Measurements from ENCODE around the gene PNRC1.
"Not testable (repeated sequence)": the region's sequence is repeated elsewhere in the genome, so short reads cannot be mapped to it uniquely, and the experiment has no call there.

Gene PNRC1

GRCh38 chr6:89122625-89123024 lies 42.1 kb downstream of the PNRC1 start:
- no peak overlapping the region for H3K4me3 ChIP-seq (ENCODE audit: low read length)
- H3K4me2 ChIP-seq (ENCODE audit: low read length) = no peak overlapping the region
- no peaks in the 10 kb centered on the region for H3K4me1 ChIP-seq (ENCODE audit: low read length)

DNA sequence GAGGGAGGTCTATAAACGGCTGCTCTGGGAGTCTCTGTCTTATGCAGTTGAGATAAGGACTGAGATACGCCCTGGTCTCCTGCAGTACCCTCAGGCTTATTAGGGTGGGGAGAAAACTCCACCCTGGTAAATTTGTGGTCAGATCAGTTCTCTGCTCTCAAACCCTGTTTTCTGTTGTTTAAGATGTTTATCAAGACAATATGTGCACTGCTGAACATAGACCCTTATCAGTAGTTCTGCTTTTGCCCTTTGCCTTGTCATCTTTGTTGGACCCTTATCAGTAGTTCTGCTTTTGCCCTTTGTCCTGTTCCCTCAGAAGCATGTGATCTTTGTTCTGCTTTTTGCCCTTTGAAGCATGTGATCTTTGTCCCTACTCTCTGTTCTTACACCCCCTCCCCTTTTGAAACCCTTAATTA lies 47.7 kb downstream of the PNRC1 start:
- not testable (repeated sequence) for H3K79me2 ChIP-seq (ENCODE audit: low read length); H3K9ac ChIP-seq (ENCODE audit: low read length); H3K27me3 ChIP-seq (ENCODE audit: low read depth, low read length); H3K4me3 ChIP-seq (ENCODE audit: low read length); H3K4me1 ChIP-seq (ENCODE audit: low read length); H3K36me3 ChIP-seq (replicated peaks; ENCODE audit: low read depth, low read length); H3K27ac ChIP-seq (ENCODE audit: low read length); H3K4me2 ChIP-seq (ENCODE audit: low read length); H4K20me1 ChIP-seq (ENCODE audit: insufficient read depth, low read length); H3K9me3 ChIP-seq (ENCODE audit: insufficient read depth, low read length); H2AFZ ChIP-seq (ENCODE audit: low read depth, low read length)

More at GRCh38 chr6:89122625-89123024, 42.1 kb downstream of the PNRC1 start:
- no peaks in the 10 kb centered on the region for H3K36me3 ChIP-seq (replicated peaks; ENCODE audit: low read depth, low read length)
- H3K79me2 ChIP-seq (ENCODE audit: low read length) = no peaks in the 10 kb centered on the region
- no peaks in the 10 kb centered on the region for H3K9me3 ChIP-seq (ENCODE audit: insufficient read depth, low read length)
- no peak overlapping the region for H3K9ac ChIP-seq (ENCODE audit: low read length)
- no peaks in the 10 kb centered on the region for H4K20me1 ChIP-seq (ENCODE audit: insufficient read depth, low read length)
- no peaks in the 10 kb centered on the region for H3K27me3 ChIP-seq (ENCODE audit: low read depth, low read length)
- H2AFZ ChIP-seq (ENCODE audit: low read depth, low read length) = no peak overlapping the region
- H3K27ac ChIP-seq (ENCODE audit: low read length) = no peak overlapping the region
- TF ChIP-seq CTCF (IDR thresholded peaks at IDR 0.05; ENCODE audit: low read depth, low read length) (peak; percentile 62), EZH2phosphoT487 (IDR thresholded peaks at IDR 0.05; ENCODE audit: low read depth) (no peak)

GRCh38 chr6:89131599-89131998 lies 51.0 kb downstream of the PNRC1 start:
- H2AFZ ChIP-seq (ENCODE audit: low read depth, low read length) = no peak overlapping the region
- no peak overlapping the region for H3K27ac ChIP-seq (ENCODE audit: low read length)
- TF ChIP-seq EZH2phosphoT487 (IDR thresholded peaks at IDR 0.05; ENCODE audit: low read depth) (no peak), CTCF (IDR thresholded peaks at IDR 0.05; ENCODE audit: low read depth, low read length) (no peak)
- H3K9me3 ChIP-seq (ENCODE audit: insufficient read depth, low read length) = no peaks in the 10 kb centered on the region
- H3K4me3 ChIP-seq (ENCODE audit: low read length) = no peak overlapping the region
- no peak overlapping the region for H3K4me2 ChIP-seq (ENCODE audit: low read length)
- no peaks in the 10 kb centered on the region for H4K20me1 ChIP-seq (ENCODE audit: insufficient read depth, low read length)
- no peaks in the 10 kb centered on the region for H3K79me2 ChIP-seq (ENCODE audit: low read length)
- no peak overlapping the region for H3K9ac ChIP-seq (ENCODE audit: low read length)
- no peaks in the 10 kb centered on the region for H3K36me3 ChIP-seq (replicated peaks; ENCODE audit: low read depth, low read length)
- no peaks in the 10 kb centered on the region for H3K27me3 ChIP-seq (ENCODE audit: low read depth, low read length)
- no peaks in the 10 kb centered on the region for H3K4me1 ChIP-seq (ENCODE audit: low read length)

DNA sequence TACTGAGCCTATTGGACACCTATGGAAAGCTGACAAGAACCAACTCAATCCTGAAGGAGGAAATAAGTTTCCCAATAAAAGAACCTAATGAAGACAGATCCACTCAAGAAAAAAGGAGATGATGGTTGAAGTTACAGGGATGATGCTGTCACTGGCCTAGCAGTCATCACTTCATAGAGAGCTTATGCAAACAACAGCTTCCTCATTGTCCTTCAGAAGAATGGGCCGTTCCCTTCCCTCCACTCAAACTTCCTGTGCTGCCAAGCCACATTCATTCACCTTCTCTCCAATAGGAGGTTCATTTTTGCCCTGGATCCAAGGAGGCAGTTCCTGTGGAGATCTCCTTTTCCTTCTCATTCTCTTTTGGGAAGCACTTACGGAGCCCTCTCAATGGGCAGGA lies 51.5 kb downstream of the PNRC1 start:
- Histone ChIP-seq H3K79me2 (ENCODE audit: low read length) (no peaks in the 10 kb centered on the region), H2AFZ (ENCODE audit: low read depth, low read length) (no peak overlapping the region), H4K20me1 (ENCODE audit: insufficient read depth, low read length) (no peaks in the 10 kb centered on the region), H3K9ac (ENCODE audit: low read length) (no peak overlapping the region), H3K27ac (ENCODE audit: low read length) (no peak overlapping the region), H3K9me3 (ENCODE audit: insufficient read depth, low read length) (no peaks in the 10 kb centered on the region), H3K4me2 (ENCODE audit: low read length) (no peak overlapping the region), H3K4me3 (ENCODE audit: low read length) (no peak overlapping the region), H3K36me3 (replicated peaks; ENCODE audit: low read depth, low read length) (no peaks in the 10 kb centered on the region), H3K27me3 (ENCODE audit: low read depth, low read length) (no peaks in the 10 kb centered on the region), H3K4me1 (ENCODE audit: low read length) (no peaks in the 10 kb centered on the region)
- TF ChIP-seq CTCF (IDR thresholded peaks at IDR 0.05; ENCODE audit: low read depth, low read length) (no peak), EZH2phosphoT487 (IDR thresholded peaks at IDR 0.05; ENCODE audit: low read depth) (no peak)

- H3K4me2 ChIP-seq (ENCODE audit: low read length) = no peak overlapping the region
- no peaks in the 10 kb centered on the region for H3K36me3 ChIP-seq (replicated peaks; ENCODE audit: low read depth, low read length)
- TF ChIP-seq CTCF (IDR thresholded peaks at IDR 0.05; ENCODE audit: low read depth, low read length) = no peak
- TF ChIP-seq EZH2phosphoT487 (IDR thresholded peaks at IDR 0.05; ENCODE audit: low read depth) = no peak
- H3K9me3 ChIP-seq (ENCODE audit: insufficient read depth, low read length) = no peaks in the 10 kb centered on the region
- no peak overlapping the region for H3K4me3 ChIP-seq (ENCODE audit: low read length)
- no peak overlapping the region for H3K9ac ChIP-seq (ENCODE audit: low read length)
- no peak overlapping the region for H2AFZ ChIP-seq (ENCODE audit: low read depth, low read length)
- no peaks in the 10 kb centered on the region for H4K20me1 ChIP-seq (ENCODE audit: insufficient read depth, low read length)
- H3K4me1 ChIP-seq (ENCODE audit: low read length) = no peaks in the 10 kb centered on the region
- H3K27me3 ChIP-seq (ENCODE audit: low read depth, low read length) = no peaks in the 10 kb centered on the region
- no peak overlapping the region for H3K27ac ChIP-seq (ENCODE audit: low read length)
- no peaks in the 10 kb centered on the region for H3K79me2 ChIP-seq (ENCODE audit: low read length)
Observed at GRCh38 chr6:89133981-89134380, 53.4 kb downstream of the PNRC1 start.

All from OCI-LY3 (cell line).